Neural progenitor cell (in vitro differentiated cells): Measurements from ENCODE around the gene PPFIA1.

ENCODE experiments used
- CTCF ChIP-seq: fragments of 200-600 bp; sonication (generic); IDR thresholded peaks from 2 replicates; pipeline ENCODE4 v1.5.1; 2017; ENCODE audit warnings: antibody characterized with exemption, mild to moderate bottlenecking
- EZH2 ChIP-seq: fragments of 200-600 bp; sonication (generic); IDR thresholded peaks from 2 replicates; pipeline ENCODE4 v1.6.1; 2017; ENCODE audit warnings: antibody characterized with exemption, mild to moderate bottlenecking, moderate library complexity
- EZH2phosphoT487 ChIP-seq: fragments of 200-600 bp; sonication (generic); IDR thresholded peaks from 2 replicates; pipeline ENCODE4 v1.6.1; 2017; ENCODE audit warnings: antibody characterized with exemption

DNA sequence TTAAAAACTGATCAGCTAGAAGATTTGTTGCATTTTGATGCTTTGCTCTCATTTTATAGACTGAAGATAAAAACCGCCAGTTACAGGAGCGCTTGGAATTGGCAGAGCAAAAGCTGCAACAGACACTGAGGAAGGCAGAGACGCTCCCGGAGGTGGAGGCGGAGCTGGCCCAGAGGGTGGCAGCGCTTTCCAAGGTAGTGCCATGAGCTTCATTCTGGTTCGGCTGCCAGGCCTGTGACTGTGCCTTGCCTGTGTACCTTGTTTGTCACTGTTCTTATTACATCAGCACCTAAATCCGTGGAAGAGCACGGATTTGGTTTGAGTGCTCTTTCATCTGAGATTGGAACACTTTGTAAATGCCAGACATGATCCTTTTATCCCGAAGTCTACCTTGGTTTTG is 61.4 kb downstream of the PPFIA1 start:
- TF ChIP-seq CTCF (no peak), EZH2phosphoT487 (no peak), EZH2 (no peak)
